Esophagus squamous epithelium (tissue), 5 donors: ENCODE data around the gene UGT1A4. TPM values are rescaled to one million over a fixed set of nuclear protein-coding genes. Genes with fewer than 3 reads are reported as not detected.

Experiments
- DNase-seq: peaks from one replicate; lab custom pipeline; 2025; lab: John Stamatoyannopoulos, UW
- H3K27ac ChIP-seq, 4 donors: fragments of 200-600 bp; sonication (generic); one replicate each; pipeline ENCODE4 v1.5.1; 2016 to 2019; ENCODE audit warnings: mild to moderate bottlenecking in 1 of 4
- H3K27me3 ChIP-seq, 4 donors: fragments of 200-600 bp; sonication (generic); 1 replicate in 3 of 4; 2 replicates in 1 of 4; pipeline versions ENCODE4 v1.5.1 to v1.6.0; 2017 to 2021; ENCODE audit warnings: antibody characterized with exemption in 1 of 4
- H3K36me3 ChIP-seq, 3 donors: fragments of 200-600 bp; sonication (generic); one replicate each; pipeline ENCODE4 v1.5.1; 2016 to 2019
- H3K4me1 ChIP-seq, 3 donors: fragments of 200-600 bp; sonication (generic); one replicate each; pipeline ENCODE4 v1.5.1; 2017 to 2019
- H3K4me3 ChIP-seq, 4 donors: fragments of 200-600 bp; sonication (generic); 1 replicate in 3 of 4; 2 replicates in 1 of 4; pipeline ENCODE4 v1.5.1; 2016 to 2019; ENCODE audit warnings: mild to moderate bottlenecking in 2 of 4, moderate library complexity in 1 of 4
- H3K9me3 ChIP-seq, 3 donors: fragments of 200-600 bp; sonication (generic); one replicate each; pipeline ENCODE4 v1.5.1; 2016 to 2019
- CTCF ChIP-seq, 6 experiments: fragments of 450-650 bp in 4 of 6; fragments of 200-600 bp in 2 of 6; sonication (generic) in 2 of 6; IDR thresholded peaks; one replicate each; pipeline ENCODE4 v1.5.1; 2016 to 2019; ENCODE audit warnings: antibody characterized with exemption in 6 of 6, mild to moderate bottlenecking in 4 of 6, moderate library complexity in 4 of 6
- POLR2A ChIP-seq, 4 donors: fragments of 450-650 bp; IDR thresholded peaks; one replicate each; pipeline ENCODE4 v1.6.1; 2017; ENCODE audit warnings: antibody characterized with exemption in 4 of 4, mild to moderate bottlenecking in 4 of 4, moderate library complexity in 3 of 4
- WGBS, 2 donors: methylation state at CpG; one replicate each; pipeline ENCODE4 v1.1.5; 2018; 5-methylcytosine and 5-hydroxymethylcytosine counted together
- intact Hi-C: fragments of 100-400 bp; cut with DNase I; formaldehyde crosslinking; loops from one replicate; pipeline ENCODE4 v1.15.0; 2022
- total RNA-seq, 4 donors: library from RNA; depleted of rRNA; stranded (reverse); fragments of >200 nt; gene quantifications; one replicate each; pipeline ENCODE4 v1.1.0, GENCODE V29; 2016
- donor health status: DM: yes; HTN: yes; CAD: no.

Gene UGT1A4
- total RNA-seq, 4 donors from 2014 or later = 1.1 to 7.4 (median 3.4) TPM

GRCh38 chr2:233811732-233812131 lies 93.2 kb downstream of the UGT1A4 start:
- no peak for DNase-seq
- Histone ChIP-seq H3K4me1 (no peaks in the 10 kb centered on the region), H3K36me3 (no peaks in the 10 kb centered on the region), H3K27me3 (peaks cover 0 to 35% (median 0%) of the 10 kb centered on the region in 4 donors), H3K27ac (no peak overlapping the region), H3K9me3 (no peaks in the 10 kb centered on the region), H3K4me3 (no peak overlapping the region)
- intact Hi-C loops = no loop called here
- TF ChIP-seq POLR2A (IDR thresholded peaks at IDR 0.05) = no peak
- no peak for TF ChIP-seq CTCF (IDR thresholded peaks at IDR 0.05)
- 83 to 86% methylated on average over 3 to 8 of the region's 8 CpGs for WGBS, 2 donors

- no peaks in the 10 kb centered on the region for H3K9me3 ChIP-seq
- TF ChIP-seq CTCF (IDR thresholded peaks at IDR 0.05) = no peak
- TF ChIP-seq POLR2A (IDR thresholded peaks at IDR 0.05) = no peak
- no peak overlapping the region for H3K27ac ChIP-seq
- intact Hi-C loops = no loop called here
- H3K27me3 ChIP-seq = peaks cover 0 to 24% (median 0%) of the 10 kb centered on the region in 4 donors
- H3K36me3 ChIP-seq = no peaks in the 10 kb centered on the region
- H3K4me3 ChIP-seq = no peak overlapping the region
- no peak for DNase-seq
- 86 to 93% methylated on average over 2 of the region's 3 CpGs for WGBS, 2 donors
- no peaks in the 10 kb centered on the region for H3K4me1 ChIP-seq
Measured at GRCh38 chr2:233813236-233814055, 94.9 kb downstream of the UGT1A4 start.

- no peak for DNase-seq
- 36 to 42% methylated on average over 1 to 2 of the region's 2 CpGs for WGBS, 2 donors
- intact Hi-C loops = no loop called here
Measured at GRCh38 chr2:233814056-233814835, 95.7 kb downstream of the UGT1A4 start.

GRCh38 chr2:233815861-233816260 lies 97.3 kb downstream of the UGT1A4 start:
- TF ChIP-seq CTCF (IDR thresholded peaks at IDR 0.05) (no peak), POLR2A (IDR thresholded peaks at IDR 0.05) (no peak)
- 78 to 83% methylated on average over 6 of the region's 6 CpGs for WGBS, 2 donors
- no peak overlapping the region for H3K27ac ChIP-seq
- no peak for DNase-seq
- no peaks in the 10 kb centered on the region for H3K9me3 ChIP-seq
- no peak overlapping the region for H3K4me3 ChIP-seq
- H3K4me1 ChIP-seq = no peaks in the 10 kb centered on the region
- intact Hi-C loops = no loop called here
- H3K36me3 ChIP-seq = no peaks in the 10 kb centered on the region
- peaks cover 0 to 10% (median 0%) of the 10 kb centered on the region in 4 donors for H3K27me3 ChIP-seq

More at GRCh38 chr2:233814056-233814835, 95.7 kb downstream of the UGT1A4 start:
- no peak overlapping the region for H3K4me3 ChIP-seq
- no peaks in the 10 kb centered on the region for H3K9me3 ChIP-seq
- no peak overlapping the region for H3K27ac ChIP-seq
- H3K27me3 ChIP-seq = peaks cover 0 to 16% (median 0%) of the 10 kb centered on the region in 4 donors
- H3K4me1 ChIP-seq = no peaks in the 10 kb centered on the region
- TF ChIP-seq CTCF (IDR thresholded peaks at IDR 0.05) = no peak
- TF ChIP-seq POLR2A (IDR thresholded peaks at IDR 0.05) = no peak
- no peaks in the 10 kb centered on the region for H3K36me3 ChIP-seq

DNA sequence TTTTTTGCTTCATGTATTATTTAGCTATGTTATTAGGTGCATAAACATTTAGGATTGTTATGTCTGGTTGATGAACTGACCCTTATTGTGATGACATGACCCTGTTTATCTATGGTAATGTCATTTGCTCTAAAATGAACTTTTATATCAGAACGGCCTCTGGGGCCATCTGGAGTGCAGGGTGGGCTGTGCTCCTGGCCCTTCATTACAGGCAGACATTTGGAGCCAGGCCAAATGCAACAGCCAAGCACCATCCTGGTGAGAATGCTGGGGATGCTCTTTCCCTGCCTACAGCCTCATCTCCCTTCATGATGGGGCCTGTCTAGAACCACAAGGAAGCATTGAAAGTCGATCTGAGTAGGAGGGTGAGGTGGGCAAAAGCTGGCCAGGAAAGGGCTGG lies 97.8 kb downstream of the UGT1A4 start:
- intact Hi-C loops = no loop called here
- no peak overlapping the region for H3K27ac ChIP-seq
- DNase-seq = no peak
- peaks cover 0 to 6% (median 0%) of the 10 kb centered on the region in 4 donors for H3K27me3 ChIP-seq
- TF ChIP-seq CTCF (IDR thresholded peaks at IDR 0.05) = no peak
- H3K4me3 ChIP-seq = no peak overlapping the region
- no peaks in the 10 kb centered on the region for H3K36me3 ChIP-seq
- WGBS, 2 donors = 33 to 36% methylated on average over 2 of the region's 2 CpGs
- H3K9me3 ChIP-seq = no peaks in the 10 kb centered on the region
- H3K4me1 ChIP-seq = no peaks in the 10 kb centered on the region
